NCI-H510A (cell line): ENCODE data around the gene FGF8.

Source experiments
- DNase-seq: peaks from one replicate; lab custom pipeline; 2025; lab: John Stamatoyannopoulos, UW

The FGF8 gene

GRCh38 chr10:101781984-101782810 is 6.3 kb upstream of the FGF8 start:
- DNase-seq: no peak

GRCh38 chr10:101781655-101781983 is 5.7 kb upstream of the FGF8 start:
- DNase-seq: no peak

DNA sequence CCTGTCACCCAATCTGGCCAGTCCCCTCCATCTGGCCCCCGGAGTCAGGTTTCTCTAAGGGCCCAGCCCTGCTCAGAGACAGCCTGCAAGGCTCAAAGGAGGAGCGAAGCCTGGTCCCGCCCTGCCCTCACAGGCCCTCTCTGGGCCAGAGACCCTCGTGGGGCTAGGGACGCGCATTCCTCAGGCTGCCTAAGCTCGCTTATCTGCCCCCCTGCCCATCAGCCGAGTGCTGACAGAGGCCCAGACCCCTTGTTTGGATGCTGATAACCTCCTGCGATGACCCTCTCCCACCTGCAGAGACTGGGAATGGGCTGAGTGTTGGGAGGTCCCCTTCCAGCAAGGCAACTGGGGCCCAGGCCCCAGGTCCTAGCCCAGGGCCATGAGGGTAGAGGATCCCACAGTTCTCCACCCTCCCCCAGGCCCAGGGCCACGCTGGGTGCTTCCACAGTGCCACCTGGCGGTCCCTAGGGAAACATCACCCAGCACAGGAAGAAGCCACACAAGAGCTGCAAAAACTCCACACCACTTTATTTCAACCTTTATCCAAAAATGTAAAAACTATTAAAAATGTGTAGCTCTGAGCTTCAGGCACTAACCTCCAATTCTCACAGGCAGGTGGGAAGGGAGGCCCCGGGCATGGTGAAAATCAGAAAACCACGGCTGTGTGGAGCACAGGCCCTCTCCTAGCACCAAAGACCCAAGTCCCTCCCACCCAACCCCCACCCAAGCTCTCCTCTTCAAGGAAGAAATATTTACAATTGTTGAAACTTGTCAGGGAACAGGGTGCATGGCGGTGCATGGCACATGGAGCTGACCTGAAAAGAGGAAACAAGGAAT is 5.1 kb upstream of the FGF8 start:
- DNase-seq: no peak

DNA sequence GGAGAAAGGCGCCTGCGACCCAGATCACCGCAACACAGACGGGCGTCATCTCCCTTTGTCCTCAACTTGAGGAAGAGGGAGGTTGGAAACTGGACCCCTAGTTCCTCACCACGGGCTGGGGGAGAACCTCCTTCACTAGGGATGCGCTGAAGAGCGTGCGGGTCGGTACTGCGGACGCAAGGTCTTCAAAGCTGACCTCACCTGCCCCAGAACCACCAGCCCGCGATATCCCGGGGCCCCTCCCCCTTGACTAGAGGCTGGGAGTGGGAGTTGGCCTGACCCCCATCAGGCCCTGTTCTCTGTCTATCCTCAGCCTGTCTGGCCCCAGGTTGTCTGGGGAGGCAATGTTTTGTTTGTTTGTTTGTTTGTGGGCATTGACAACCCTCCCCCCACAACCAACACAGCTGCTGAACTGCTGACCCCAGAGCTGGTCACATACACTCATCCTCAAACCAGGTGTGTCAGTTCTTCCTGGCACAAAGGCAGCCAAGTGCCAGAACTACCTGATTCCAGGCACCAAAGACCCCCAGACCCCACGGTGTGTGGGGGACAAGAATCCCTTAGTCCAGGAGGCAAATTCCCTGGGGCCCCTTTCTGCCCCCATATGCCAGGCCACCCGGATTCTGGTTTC is 4.4 kb upstream of the FGF8 start:
- no peak for DNase-seq

- no peak for DNase-seq
Measured at GRCh38 chr10:101779544-101780186, 3.8 kb upstream of the FGF8 start.

DNA sequence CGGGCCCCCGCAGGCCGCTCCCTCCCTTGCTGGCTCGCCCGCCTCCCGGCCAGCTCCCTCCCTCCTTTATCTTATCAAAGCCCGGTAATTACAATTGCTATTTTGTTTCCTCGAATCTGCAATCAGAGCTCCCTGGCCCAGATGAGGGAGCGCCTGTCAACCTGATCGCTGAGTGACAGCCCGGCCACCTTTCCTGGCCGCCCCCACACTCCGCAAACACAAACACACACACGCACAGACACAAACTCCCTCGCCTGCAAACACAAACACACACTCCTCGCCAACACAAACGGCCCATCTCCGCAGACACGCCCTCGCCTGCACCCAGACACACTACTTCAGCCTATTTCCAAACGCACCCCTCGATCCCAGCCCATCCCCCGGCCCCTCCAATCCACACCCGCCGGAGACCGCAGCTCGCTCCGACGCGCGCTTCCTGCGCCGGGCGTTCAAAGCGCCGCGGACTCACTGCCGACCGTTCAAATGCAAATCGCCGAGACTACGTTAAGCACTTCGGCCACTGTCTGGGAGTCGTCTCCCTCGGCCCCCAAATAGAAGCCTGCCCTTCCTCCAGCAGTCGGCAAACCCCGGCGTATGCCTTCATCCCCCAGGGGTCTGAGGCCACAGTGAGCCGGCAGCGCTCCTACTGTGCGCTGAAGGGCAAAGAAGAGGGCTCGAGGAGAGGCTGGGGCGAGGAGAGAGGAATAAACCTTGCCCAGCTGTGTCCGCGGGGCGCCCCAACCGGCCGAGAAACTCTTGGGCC is 3.0 kb upstream of the FGF8 start:
- no peak for DNase-seq

- no peak for DNase-seq
Measured at GRCh38 chr10:101778151-101778780, 2.4 kb upstream of the FGF8 start.

- DNase-seq: no peak
Measured at GRCh38 chr10:101777619-101778145, 1.8 kb upstream of the FGF8 start.

DNA sequence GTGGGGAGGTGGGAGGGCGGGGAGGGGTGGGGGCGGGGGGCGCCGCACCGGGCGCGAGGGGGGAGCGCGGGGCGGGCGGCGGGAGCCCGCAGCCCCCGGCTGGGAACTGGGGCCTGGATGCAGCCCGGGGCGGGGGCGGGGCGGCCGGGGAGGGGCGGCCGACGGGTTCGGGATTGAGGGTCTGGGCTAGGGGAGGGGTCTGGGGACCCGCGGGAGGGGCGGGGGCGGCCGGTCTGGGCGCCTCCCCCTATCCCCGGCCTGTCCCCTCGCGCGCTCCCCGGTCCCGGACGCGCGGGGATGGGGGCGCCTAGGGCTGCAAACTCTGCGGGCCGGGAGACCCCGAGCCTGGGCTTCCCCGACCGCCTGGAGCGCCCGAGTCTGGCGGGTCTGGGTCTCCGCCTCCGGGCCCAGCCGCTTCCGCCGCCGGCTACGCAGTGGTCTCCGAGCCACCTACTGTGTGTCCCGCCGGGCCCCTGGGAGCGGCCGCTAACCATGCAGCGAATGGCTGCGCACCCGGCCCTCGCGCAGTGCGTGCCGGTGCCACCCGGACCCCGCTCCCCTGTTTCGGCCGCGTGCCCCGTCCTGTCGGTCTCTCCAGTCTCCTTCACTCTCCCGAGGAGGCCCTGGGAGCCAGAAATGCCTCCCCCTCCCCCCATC is 375 bp upstream of the FGF8 start:
- no peak for DNase-seq

GRCh38 chr10:101774589-101775272 is 1.2 kb downstream of the FGF8 start:
- DNase-seq: no peak

GRCh38 chr10:101773923-101774588 is 1.9 kb downstream of the FGF8 start:
- no peak for DNase-seq

DNA sequence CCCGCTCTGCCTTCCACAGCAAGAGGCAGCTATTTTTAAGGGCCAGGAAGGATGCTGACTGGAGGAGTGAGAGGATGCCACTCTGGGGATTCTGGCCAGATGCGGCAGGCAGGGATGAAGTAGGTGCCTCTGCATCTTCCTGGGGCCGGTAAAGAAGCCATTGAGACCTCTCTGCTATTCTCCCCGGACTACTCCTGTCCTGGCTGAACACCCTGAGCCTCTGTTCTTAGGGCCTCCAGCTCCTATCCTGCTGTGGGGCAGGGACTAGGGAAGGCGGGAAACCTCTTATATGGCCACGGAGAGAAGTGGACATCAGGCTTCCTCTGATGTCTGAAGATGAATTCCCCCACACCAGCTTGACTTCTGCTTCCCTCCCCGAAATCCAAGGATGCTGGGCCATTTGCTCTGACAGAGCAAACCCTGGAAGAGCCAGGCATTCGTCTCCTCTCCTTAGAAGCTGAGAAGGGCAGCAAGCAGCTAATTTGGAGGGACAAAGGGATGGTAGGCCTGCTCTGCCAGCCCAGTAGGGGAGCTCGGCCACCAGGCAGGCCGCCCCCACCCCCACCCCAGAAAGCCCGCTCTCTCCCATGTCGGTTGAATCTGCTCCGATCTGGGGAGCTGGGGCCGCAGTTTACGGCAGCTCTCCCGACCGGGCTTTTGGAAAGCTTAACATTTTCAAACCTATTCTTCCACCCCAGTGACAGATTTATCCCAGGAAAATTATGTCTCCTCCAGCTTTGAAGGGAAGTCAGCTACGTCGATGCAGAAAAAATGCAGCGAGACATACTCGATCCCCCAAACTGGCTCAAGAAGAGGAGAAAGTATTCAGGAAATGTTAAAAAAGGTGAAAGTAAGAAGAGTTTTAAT is 2.8 kb downstream of the FGF8 start:
- no peak for DNase-seq

DNA sequence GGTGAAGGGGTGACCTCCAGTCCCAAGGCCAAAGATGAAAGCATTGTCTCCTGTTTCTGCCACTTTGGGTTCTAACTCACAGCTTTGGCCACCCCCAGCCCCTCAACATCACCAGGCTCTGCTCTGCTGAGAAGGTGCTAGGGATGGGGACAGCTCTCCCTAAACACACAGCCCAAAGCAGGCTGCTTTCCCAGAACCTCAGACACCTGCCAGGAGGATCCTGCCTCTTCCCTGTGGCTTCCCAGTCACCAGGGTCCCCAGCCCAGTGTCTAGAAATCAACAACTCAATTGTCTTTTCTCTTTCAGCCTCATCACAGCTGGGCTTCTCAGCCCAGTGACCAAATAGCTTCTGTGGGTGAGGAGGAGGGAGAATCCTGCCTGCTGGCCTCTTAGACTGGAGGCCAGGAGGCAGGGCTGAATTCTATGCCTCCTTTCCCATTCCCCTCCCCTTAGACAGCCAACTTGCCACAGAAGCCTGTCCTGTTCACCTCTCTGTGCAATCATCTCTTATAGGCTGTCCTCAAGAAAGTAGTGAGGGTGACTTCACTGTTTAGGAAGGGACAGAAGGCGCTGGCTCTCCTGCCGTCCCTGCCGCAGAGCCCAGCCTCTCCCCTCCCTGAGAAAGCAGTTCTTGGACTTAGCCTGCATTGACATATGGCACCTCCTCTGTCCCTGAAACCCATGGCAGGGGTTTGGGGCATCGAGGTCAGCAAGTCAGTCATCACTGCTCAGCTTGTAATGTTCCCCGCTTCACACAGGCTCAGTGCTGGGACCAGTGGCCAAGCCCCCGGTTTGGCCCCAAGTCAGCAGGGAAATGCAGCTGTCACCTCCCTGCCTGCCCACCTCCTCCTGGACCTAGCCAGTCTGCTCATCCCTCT is 3.7 kb downstream of the FGF8 start:
- no peak for DNase-seq

DNA sequence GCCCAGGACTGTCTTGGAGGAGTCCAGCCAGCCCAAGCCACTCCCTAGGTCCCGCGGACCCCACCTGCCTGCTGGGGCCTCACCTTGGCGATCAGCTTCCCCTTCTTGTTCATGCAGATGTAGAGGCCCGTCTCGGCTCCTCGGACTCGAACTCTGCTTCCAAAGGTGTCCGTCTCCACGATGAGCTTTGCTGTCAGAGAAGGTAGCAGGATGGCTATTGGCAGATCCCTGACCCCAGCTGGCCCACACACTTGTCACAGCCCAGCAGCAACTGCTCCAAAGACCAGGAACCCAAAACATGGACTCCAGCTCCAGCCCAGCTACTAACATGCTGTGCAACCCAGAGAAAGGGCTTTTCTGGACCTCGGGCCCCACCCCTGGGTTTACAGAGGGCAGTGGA is 4.5 kb downstream of the FGF8 start:
- DNase-seq: no peak

- no peak for DNase-seq
Measured at GRCh38 chr10:101770331-101771215, 5.3 kb downstream of the FGF8 start.

- no peak for DNase-seq
Measured at GRCh38 chr10:101769541-101770180, 6.3 kb downstream of the FGF8 start.
